Heart left ventricle (tissue), 13 donors: ENCODE measurements around the gene SHLD1.

Source experiments
- CTCF ChIP-seq, 12 donors: fragments of 200-600 bp; sonication (generic) in 4 of 12; IDR thresholded peaks; one replicate each; pipeline versions ENCODE4 v1.5.0 to v1.8.0; 2018 to 2022; ENCODE audit warnings: antibody characterized with exemption in 12 of 12, mild to moderate bottlenecking in 5 of 12
- POLR2A ChIP-seq, 2 donors: fragments of 450-650 bp; IDR thresholded peaks; one replicate each; pipeline ENCODE4 v1.6.1; 2017; ENCODE audit warnings: antibody characterized with exemption in 2 of 2, mild to moderate bottlenecking in 2 of 2, moderate library complexity in 2 of 2
- donor health status: ischemic (EF 13 %, LVEDD 7.1; RV severe dilation, severe dysfunction).
- donor health status: DM: no; HTN: yes; CAD: no.
- donor health status: DM: no; HTN: no; CAD: no.
- donor health status: ischemic (EF 25% LVEDD 6.9; RV normal size, moderate dysfunction).
- donor health status: ischemic (EF 25% LVEDD 5.7; RV mildly dilated, moderate dysfunction).
- donor health status: ischemic (EF 35%, LVEDD 5.7; RV mildly dilated, moderate dysfunction).
- donor health status: nonischemic (EF 11% LVEDD 7.7; RV severe dilation, severe dysfunction).
- donor health status: DM: yes; HTN: yes; CAD: no.
- donor health status: PGD.
- donor health status: ischemic (EF 29% LVEDD 5.4; RV normal size, mild dysfunction).
- donor health status: nonischemic (EF 23%, LVEDD 6.1; RV moderate dilation, normal function).

GRCh38 chr20:5908981-5909380 is 158.8 kb downstream of the SHLD1 start:
- TF ChIP-seq CTCF (IDR thresholded peaks at IDR 0.05) (no peak), POLR2A (IDR thresholded peaks at IDR 0.05) (no peak)
